H1 (cell line): Measurements from ENCODE around the gene CACUL1. TPM values are rescaled to one million over a fixed set of nuclear protein-coding genes. Genes with fewer than 3 reads are reported as not detected.

Experiments used
- CTCF ChIA-PET: fragments of 300-600 bp; sonication (Branson Sonifier 250); formaldehyde crosslinking; loops from one replicate; lab custom pipeline; 2021; ENCODE audit not compliant: partially characterized antibody; lab: Charles Lee
- POLR2A ChIA-PET: fragments of 300-600 bp; sonication (Branson Sonifier 250); formaldehyde crosslinking; loops from one replicate; lab custom pipeline; 2021; ENCODE audit warnings: inconsistent platforms; ENCODE audit not compliant: partially characterized antibody; lab: Charles Lee
- DNase-seq, 2 experiments: peaks; one replicate each; pipeline versions ENCODE4 v3.0.0 to v3.0.0-alpha.2; 2010 to 2022; ENCODE audit warnings: low spot score in 2 of 2, low read depth in 1 of 2, mixed read lengths in 1 of 2
- FAIRE-seq: peaks from 2 replicates; lab custom pipeline; 2011; peaks lifted over from hg19 to GRCh38; lab: Jason Lieb, UNC
- H2AFZ ChIP-seq: 2 replicates; pipeline ENCODE4 v1.8.1; 2012; ENCODE audit warnings: low read length, inconsistent platforms
- H2AK5ac ChIP-seq: 2 replicates; pipeline ENCODE4 v1.6.1; 2013; ENCODE audit warnings: low read depth, low read length
- H2BK120ac ChIP-seq: replicated peaks from 2 replicates; pipeline ENCODE3; 2013; ENCODE audit warnings: low read depth, low read length, inconsistent platforms
- H2BK12ac ChIP-seq: 2 replicates; pipeline ENCODE4 v1.6.1; 2013; ENCODE audit warnings: low read depth, low read length
- H2BK15ac ChIP-seq: 2 replicates; pipeline ENCODE4 v1.6.1; 2013; ENCODE audit warnings: low read length
- H2BK20ac ChIP-seq: 2 replicates; pipeline ENCODE4 v1.6.1; 2013; ENCODE audit warnings: low read length
- H2BK5ac ChIP-seq: 2 replicates; pipeline ENCODE4 v1.6.1; 2013; ENCODE audit warnings: low read depth, low read length
- H3K14ac ChIP-seq: 2 replicates; pipeline ENCODE4 v1.6.1; 2013; ENCODE audit warnings: inconsistent platforms; ENCODE audit not compliant: insufficient read length
- H3K18ac ChIP-seq: 2 replicates; pipeline ENCODE4 v1.6.1; 2013; ENCODE audit warnings: low read length; ENCODE audit errors: extremely low read depth
- H3K23ac ChIP-seq: 2 replicates; pipeline ENCODE4 v1.6.1; 2013; ENCODE audit warnings: inconsistent platforms; ENCODE audit not compliant: insufficient read length
- H3K23me2 ChIP-seq: 2 replicates; pipeline ENCODE4 v1.6.1; 2013; ENCODE audit warnings: low read depth, low read length
- H3K27ac ChIP-seq: 2 replicates; pipeline ENCODE4 v1.6.1; 2011; ENCODE audit warnings: low read depth, low read length, inconsistent platforms
- H3K27me3 ChIP-seq, 4 experiments: replicated peaks in 1 of 4; 1 replicate in 1 of 4; 2 replicates in 3 of 4; pipeline versions ENCODE4 v1.6.1 to v1.8.1; 2011 to 2013; ENCODE audit warnings: low read length in 3 of 4, mild to moderate bottlenecking in 3 of 4, inconsistent platforms in 2 of 4, mixed read lengths in 2 of 4, moderate library complexity in 1 of 4; ENCODE audit not compliant: control insufficient read depth in 3 of 4, insufficient read depth in 3 of 4; ENCODE audit errors: extremely low read depth in 1 of 4
- H3K36me3 ChIP-seq, 4 experiments: 2 replicates each; pipeline versions ENCODE4 v1.6.1 to v1.8.1; 2011 to 2013; ENCODE audit warnings: mild to moderate bottlenecking in 4 of 4, low read length in 3 of 4, moderate library complexity in 2 of 4, control low read depth in 1 of 4, inconsistent platforms in 1 of 4; ENCODE audit not compliant: insufficient read depth in 4 of 4, control insufficient read depth in 2 of 4
- H3K4ac ChIP-seq: replicated peaks from 2 replicates; pipeline ENCODE3; 2013; ENCODE audit warnings: low read length, low read depth, mixed read lengths, inconsistent platforms; ENCODE audit not compliant: insufficient read length
- H3K4me1 ChIP-seq, 4 experiments: replicated peaks in 1 of 4; 1 replicate in 1 of 4; 2 replicates in 3 of 4; pipeline versions ENCODE4 v1.6.1 to v1.8.1; 2011 to 2013; ENCODE audit warnings: low read length in 3 of 4, inconsistent platforms in 2 of 4, mixed read lengths in 1 of 4; ENCODE audit not compliant: insufficient read depth in 4 of 4, control insufficient read depth in 3 of 4
- H3K4me2 ChIP-seq, 2 experiments: 2 replicates each; pipeline versions ENCODE4 v1.6.1 to v1.8.1; 2011 to 2013; ENCODE audit warnings: low read depth in 2 of 2, low read length in 2 of 2, control low read depth in 1 of 2, inconsistent platforms in 1 of 2, mild to moderate bottlenecking in 1 of 2; ENCODE audit not compliant: insufficient read depth in 1 of 2
- H3K4me3 ChIP-seq, 4 experiments: fragments of 200-600, 300-600 bp in 1 of 4; sonication (generic), shearing (Covaris generic), sonication (Bioruptor Twin) in 1 of 4; 2 replicates each; pipeline versions ENCODE4 v1.5.1 to v1.8.1; 2011 to 2016; ENCODE audit warnings: low read length in 4 of 4, low read depth in 3 of 4, control low read depth in 2 of 4, inconsistent platforms in 2 of 4, mild to moderate bottlenecking in 2 of 4, mixed read lengths in 1 of 4, moderate library complexity in 1 of 4; ENCODE audit not compliant: insufficient read depth in 2 of 4; ENCODE audit errors: extremely low read depth in 1 of 4
- H3K56ac ChIP-seq: replicated peaks from 2 replicates; pipeline ENCODE3; 2013; ENCODE audit warnings: low read depth, mild to moderate bottlenecking, mixed read lengths, low read length, inconsistent platforms; ENCODE audit not compliant: insufficient read length
- H3K79me1 ChIP-seq: 2 replicates; pipeline ENCODE4 v1.6.1; 2013; ENCODE audit warnings: low read depth, low read length, control low read depth
- H3K79me2 ChIP-seq, 2 experiments: 2 replicates each; pipeline versions ENCODE4 v1.6.1 to v1.8.1; 2012 to 2013; ENCODE audit warnings: low read length in 2 of 2, mild to moderate bottlenecking in 2 of 2, inconsistent platforms in 1 of 2; ENCODE audit not compliant: insufficient read depth in 2 of 2, control insufficient read depth in 1 of 2
- H3K9ac ChIP-seq, 4 experiments: replicated peaks in 1 of 4; 1 replicate in 1 of 4; 2 replicates in 3 of 4; pipeline versions ENCODE4 v1.6.1 to v1.8.1; 2011 to 2013; ENCODE audit warnings: low read depth in 3 of 4, low read length in 3 of 4, control low read depth in 2 of 4, mild to moderate bottlenecking in 2 of 4, moderate library complexity in 2 of 4, inconsistent platforms in 1 of 4; ENCODE audit errors: extremely low read depth in 1 of 4
- H3K9me3 ChIP-seq, 2 experiments: 2 replicates each; pipeline versions ENCODE4 v1.6.1 to v1.8.1; 2012 to 2013; ENCODE audit warnings: mild to moderate bottlenecking in 2 of 2, moderate library complexity in 2 of 2, control low read depth in 1 of 2, inconsistent platforms in 1 of 2, low read depth in 1 of 2, low read length in 1 of 2, mixed read lengths in 1 of 2; ENCODE audit not compliant: insufficient read depth in 2 of 2
- H4K20me1 ChIP-seq, 2 experiments: replicated peaks in 1 of 2; 2 replicates each; pipeline versions ENCODE3 to v1.8.1; 2011 to 2013; ENCODE audit warnings: inconsistent platforms in 2 of 2, low read length in 2 of 2, mild to moderate bottlenecking in 1 of 2; ENCODE audit not compliant: insufficient read depth in 2 of 2, control insufficient read depth in 1 of 2
- H4K5ac ChIP-seq: 2 replicates; pipeline ENCODE4 v1.6.1; 2013; ENCODE audit warnings: low read length, low read depth, mixed read lengths, inconsistent platforms; ENCODE audit not compliant: insufficient read length
- H4K8ac ChIP-seq: 2 replicates; pipeline ENCODE4 v1.8.0; 2013; ENCODE audit warnings: mild to moderate bottlenecking, moderate library complexity, low read length, inconsistent platforms; ENCODE audit not compliant: insufficient read depth; ENCODE audit errors: extremely low read depth
- H4K91ac ChIP-seq: replicated peaks from 2 replicates; pipeline ENCODE3; 2013; ENCODE audit warnings: low read length, mixed read lengths, inconsistent platforms; ENCODE audit not compliant: insufficient read length
- BACH1 ChIP-seq: IDR thresholded peaks from 2 replicates; pipeline ENCODE4 v1.6.1; 2012; ENCODE audit warnings: low read length, improper control_type of control experiment
- BCL11A ChIP-seq, 2 experiments: IDR thresholded peaks; one replicate each; pipeline ENCODE4 v1.6.1; 2011; ENCODE audit warnings: low read depth in 2 of 2, low read length in 2 of 2, mild to moderate bottlenecking in 2 of 2
- HDAC2 ChIP-seq, 2 experiments: fragments of 300-600 bp in 1 of 2; sonication (generic) in 1 of 2; IDR thresholded peaks; 2 replicates each; pipeline ENCODE4 v1.6.1; 2011 to 2012; ENCODE audit warnings: low read depth in 2 of 2, low read length in 2 of 2, mild to moderate bottlenecking in 2 of 2, moderate library complexity in 2 of 2, borderline replicate concordance in 1 of 2, inconsistent platforms in 1 of 2
- HDAC6 ChIP-seq: IDR thresholded peaks from one replicate; pipeline ENCODE4 v1.7.1; 2012; ENCODE audit warnings: low read depth, mild to moderate bottlenecking, inconsistent platforms, low read length, moderate library complexity
- PHF8 ChIP-seq: fragments of 200-600 bp; sonication (generic); conservative IDR thresholded peaks from 2 replicates; pipeline ENCODE4 v1.7.1; 2012; ENCODE audit warnings: low read depth, mild to moderate bottlenecking, inconsistent platforms, low read length, moderate library complexity
- SAP30 ChIP-seq: fragments of 300-600 bp; sonication (generic); IDR thresholded peaks from 2 replicates; pipeline ENCODE4 v1.7.1; 2012; ENCODE audit warnings: low read length, moderate library complexity, mild to moderate bottlenecking, inconsistent platforms; ENCODE audit not compliant: insufficient read depth, insufficient replicate concordance
- SRF ChIP-seq: IDR thresholded peaks from 2 replicates; pipeline ENCODE4 v1.6.1; 2011; ENCODE audit warnings: mild to moderate bottlenecking, low read depth, low read length, moderate library complexity
- TEAD4 ChIP-seq: IDR thresholded peaks from 2 replicates; pipeline ENCODE4 v1.6.1; 2012; ENCODE audit warnings: low read depth, low read length, inconsistent platforms, mixed read lengths
- WGBS, 2 experiments: shearing (Covaris generic) in 1 of 2; methylation state at CpG; one replicate each; pipeline versions ENCODE4 v1.1.6 to v1.1.7; 2013 to 2015; ENCODE audit warnings: low lambda C conversion rate in 2 of 2, mixed read lengths in 2 of 2, inconsistent platforms in 1 of 2, low coverage in 1 of 2, missing lambda C conversion rate in 1 of 2; ENCODE audit not compliant: insufficient replicate concordance in 2 of 2, insufficient coverage in 1 of 2, insufficient read length in 1 of 2; ENCODE audit errors: extremely low coverage in 1 of 2, missing lambda C conversion rate in 1 of 2; 5-methylcytosine and 5-hydroxymethylcytosine counted together
- polyA plus RNA-seq, 7 experiments: library from polyadenylated mRNA; depleted of rRNA in 3 of 7; stranded (reverse) in 5 of 7; unstranded in 2 of 7; fragments of >200 nt in 5 of 7; fragments of 200-250 nt in 2 of 7; gene quantifications; 1 replicate in 5 of 7; 2 replicates in 1 of 7; 4 replicates in 1 of 7; pipeline versions ENCODE4 v1.2.1 to v1.2.3, GENCODE V29; 2011 to 2013; ENCODE audit warnings: missing spikeins in 2 of 7, mixed read lengths in 2 of 7
- total RNA-seq: library from RNA; stranded (reverse); fragmentation: NEBNext Ultra II Directional; extraction: Animal tissue kit (Norgen Biotek cat#: 25700); gene quantifications from 2 replicates; pipeline ENCODE4 v1.2.1, GENCODE V29; 2021
- TF ChIP-seq, protein P1 (sequence below): IDR thresholded peaks from 2 replicates; pipeline ENCODE4 v1.6.1; 2011; ENCODE audit warnings: low read length, improper control_type of control experiment

CACUL1 gene
- total and polyA plus RNA-seq, 2 of the 8 experiments (the other 6 are each of a cell fraction or from before 2014, with no cell fraction given), result 6.5 to 34.2 TPM

DNA sequence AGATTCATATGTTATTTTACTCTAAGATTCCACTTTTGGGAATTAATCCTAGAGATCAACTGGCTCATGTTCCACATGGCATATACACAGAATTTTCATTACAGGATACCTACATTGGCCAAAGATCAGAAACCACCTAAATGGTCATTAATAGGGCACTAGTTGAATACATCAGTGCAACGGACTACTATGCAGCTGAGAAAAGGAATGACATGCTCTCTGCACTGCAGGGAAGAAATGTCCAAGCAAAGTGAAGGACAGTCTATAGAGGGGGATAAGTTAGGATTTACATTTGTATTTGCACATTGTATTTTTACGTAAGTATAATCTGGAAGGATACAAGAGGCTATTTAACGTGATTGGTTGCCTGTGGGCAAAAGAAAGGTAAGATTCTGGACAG is 91.6 kb downstream of the CACUL1 start:
- TF ChIP-seq, protein P1, sequence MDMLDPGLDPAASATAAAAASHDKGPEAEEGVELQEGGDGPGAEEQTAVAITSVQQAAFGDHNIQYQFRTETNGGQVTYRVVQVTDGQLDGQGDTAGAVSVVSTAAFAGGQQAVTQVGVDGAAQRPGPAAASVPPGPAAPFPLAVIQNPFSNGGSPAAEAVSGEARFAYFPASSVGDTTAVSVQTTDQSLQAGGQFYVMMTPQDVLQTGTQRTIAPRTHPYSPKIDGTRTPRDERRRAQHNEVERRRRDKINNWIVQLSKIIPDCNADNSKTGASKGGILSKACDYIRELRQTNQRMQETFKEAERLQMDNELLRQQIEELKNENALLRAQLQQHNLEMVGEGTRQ, result no peak
- TF ChIP-seq HDAC2 (IDR thresholded peaks at IDR 0.05; ENCODE audit: borderline replicate concordance in 1 of 2, low read depth in 2 of 2, low read length in 2 of 2) (no peak), PHF8 (no peak), SRF (no peak), BCL11A (IDR thresholded peaks at IDR 0.05; ENCODE audit: low read depth in 2 of 2, low read length in 2 of 2) (no peak), HDAC6 (no peak), TEAD4 (no peak), BACH1 (no peak), SAP30 (no peak)
- Histone ChIP-seq H3K23ac (no peak overlapping the region), H3K36me3 (no peaks in the 10 kb centered on the region), H4K91ac (no peak overlapping the region), H2AFZ (no peak overlapping the region), H2BK5ac (no peak overlapping the region), H3K79me1 (no peaks in the 10 kb centered on the region), H2BK20ac (no peak overlapping the region), H3K27ac (no peak overlapping the region), H3K4me2 (no peak overlapping the region), H3K14ac (no peak overlapping the region), H4K20me1 (peaks cover 0 to 2% of the 10 kb centered on the region in 2 experiments), H2AK5ac (no peak overlapping the region), H2BK12ac (no peak overlapping the region), H3K4ac (no peak overlapping the region), H3K27me3 (no peaks in the 10 kb centered on the region), H3K56ac (no peak overlapping the region), H3K9me3 (peaks cover 0 to 3% of the 10 kb centered on the region in 2 experiments; a peak in 1 of 4 replicates), H3K4me1 (no peaks in the 10 kb centered on the region; a peak in 1 of 7 replicates), H3K4me3 (no peak overlapping the region), H3K9ac (no peak overlapping the region), H4K8ac (no peak overlapping the region), H2BK120ac (no peak overlapping the region), H3K18ac (no peak overlapping the region), H4K5ac (no peak overlapping the region), H3K79me2 (no peaks in the 10 kb centered on the region), H3K23me2 (no peaks in the 10 kb centered on the region), H2BK15ac (no peak overlapping the region)
- CTCF ChIA-PET, result interaction anchor here (1.0 to 5.1 kb wide), 5 partner anchors 11 to 67 kb away, joined by 3 to 22 read pairs (median 6); no protein-coding TSS in a partner anchor
- WGBS, 2 experiments, result 95% methylated on average over 3 of the region's 3 CpGs; no CpG with 5 or more reads in 1 of the 2 experiments
- no peak for DNase-seq
- no peak for FAIRE-seq
- POLR2A ChIA-PET, result no interaction called here
